ENCODE data around the gene CDH4.

The CDH4 gene

DNA sequence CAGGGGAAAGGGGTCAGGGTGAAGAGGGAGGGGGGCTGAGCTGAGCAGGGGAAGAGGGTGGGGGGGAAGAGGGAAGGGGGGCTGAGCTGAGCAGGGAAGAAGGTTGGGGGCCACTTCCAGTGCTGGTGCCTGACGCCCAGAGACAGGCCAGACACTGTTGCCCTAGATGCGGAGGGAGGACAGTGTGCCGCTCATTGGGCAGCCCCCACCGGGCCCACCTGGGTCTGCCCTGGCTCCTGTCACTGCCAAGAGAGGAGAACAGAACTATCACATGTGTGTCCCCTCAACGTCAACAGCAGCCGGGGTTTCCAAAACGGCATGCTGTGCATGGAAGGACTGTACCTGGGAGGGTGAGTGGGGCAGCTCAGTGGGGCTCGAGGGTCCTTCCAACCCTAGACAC, 342.1 kb downstream of the CDH4 start:
- DNase-seq: no peak

DNA sequence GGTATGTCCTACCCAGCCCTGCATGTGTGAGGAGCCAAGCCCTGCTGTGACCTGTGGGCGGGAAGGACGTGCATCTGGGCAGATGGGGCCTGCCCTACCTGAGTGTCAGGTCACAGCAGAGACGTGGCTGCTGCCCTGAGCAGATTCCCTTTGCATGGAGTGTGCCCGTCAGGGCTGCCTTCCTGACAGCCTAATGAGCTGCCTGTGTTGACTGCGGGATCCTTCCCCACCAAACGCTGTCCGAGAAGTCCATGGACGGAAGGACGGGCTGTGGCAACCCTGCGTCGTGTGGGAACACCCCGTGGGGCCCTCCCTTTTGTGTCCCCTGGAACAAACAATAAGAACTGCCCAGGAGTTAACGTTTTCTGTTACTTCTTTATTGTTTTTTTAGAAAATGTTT, 343.2 kb downstream of the CDH4 start:
- DNase-seq: no peak

DNA sequence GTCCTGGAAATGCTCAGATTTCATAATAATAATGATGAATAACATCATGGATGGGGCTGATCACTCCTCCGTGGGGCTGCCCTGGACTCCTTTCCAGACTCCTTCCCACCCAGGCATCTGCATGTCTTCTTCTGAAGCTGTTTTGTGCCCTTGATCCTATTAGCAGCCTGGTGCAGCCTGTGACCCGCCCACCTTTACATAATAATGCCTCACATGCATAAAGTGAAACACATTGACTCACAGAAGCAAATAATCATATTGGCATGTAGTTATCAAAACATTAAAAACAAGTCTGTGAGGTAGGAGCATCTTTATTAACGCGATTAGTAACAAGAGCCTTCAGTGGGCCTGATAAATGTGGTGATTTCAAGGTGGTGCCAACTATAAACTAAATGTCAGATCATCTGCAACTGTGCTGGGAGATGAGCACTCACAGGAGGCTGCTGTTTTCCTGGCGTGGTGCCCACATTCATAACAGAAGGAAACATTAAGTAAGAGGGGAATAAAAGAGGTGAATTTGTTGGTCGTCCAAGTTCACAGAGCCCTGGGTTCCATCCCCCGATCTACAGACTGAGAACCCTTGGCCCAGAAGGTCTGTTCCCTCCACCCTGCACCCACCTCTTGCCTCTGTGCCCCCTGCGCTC, 344.7 kb downstream of the CDH4 start:
- DNase-seq: no peak

DNA sequence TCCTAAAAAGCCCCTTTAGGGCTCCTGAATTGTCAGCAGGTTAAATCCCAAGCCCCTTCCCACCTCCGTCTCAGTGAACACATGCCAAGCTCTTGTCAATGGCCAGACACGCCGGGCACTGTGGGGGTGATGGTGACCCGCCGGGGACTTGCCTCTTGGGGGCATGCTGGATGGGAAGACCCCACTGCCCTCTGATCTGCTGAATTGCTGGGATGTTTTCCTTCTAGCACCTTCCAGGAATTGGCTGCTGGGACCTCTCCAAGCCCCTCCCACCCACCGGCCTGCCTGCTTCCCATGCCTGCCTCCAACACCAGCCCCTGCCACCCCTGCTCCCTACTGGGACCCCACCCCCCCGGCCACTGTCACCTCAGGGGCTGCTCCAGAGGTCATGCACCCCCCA, 345.9 kb downstream of the CDH4 start:
- DNase-seq: no peak

DNA sequence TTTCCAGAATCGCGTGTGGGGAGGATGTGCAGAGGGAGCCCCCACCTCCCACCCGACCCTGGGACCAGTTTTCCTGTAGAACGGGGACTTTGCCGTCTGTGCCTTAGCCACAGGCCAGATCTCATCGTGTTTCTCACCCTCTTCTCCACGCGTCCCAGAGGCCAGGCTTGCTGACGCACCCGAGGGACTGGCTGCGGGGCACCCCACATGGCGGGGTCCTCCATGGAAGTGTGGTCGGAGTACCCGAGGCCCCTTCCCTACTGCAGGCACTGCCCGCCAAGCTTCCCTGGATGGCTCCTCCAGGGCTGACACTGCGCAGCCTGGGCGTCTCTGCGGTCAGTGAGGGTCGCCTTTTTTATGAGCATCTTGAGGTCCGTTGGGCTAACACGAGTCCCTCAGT, 346.5 kb downstream of the CDH4 start:
- no peak for DNase-seq

DNA sequence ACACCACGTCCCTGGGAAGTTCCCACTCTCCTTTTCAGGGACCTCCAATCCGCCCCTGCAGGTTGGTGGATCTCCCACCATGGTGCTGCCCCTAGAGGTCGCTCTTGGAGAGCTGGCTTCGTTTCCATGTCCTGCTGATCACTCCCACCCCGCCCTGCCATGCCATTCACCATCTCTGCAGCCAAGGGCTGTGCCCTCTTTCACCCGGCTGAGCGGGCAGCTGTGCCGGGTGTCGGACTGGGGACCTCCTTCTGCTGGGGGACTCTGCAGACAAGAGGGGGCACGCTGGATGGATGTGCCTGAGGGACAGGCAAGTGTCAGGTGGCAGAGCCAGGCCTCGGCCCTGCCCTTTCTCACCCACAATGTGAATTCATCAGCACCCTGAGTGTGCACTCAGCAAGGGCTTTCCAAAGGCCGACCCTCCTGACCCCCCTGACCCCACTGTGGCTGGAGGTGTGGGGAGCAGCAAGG, 347.0 kb downstream of the CDH4 start:
- no peak for DNase-seq

DNA sequence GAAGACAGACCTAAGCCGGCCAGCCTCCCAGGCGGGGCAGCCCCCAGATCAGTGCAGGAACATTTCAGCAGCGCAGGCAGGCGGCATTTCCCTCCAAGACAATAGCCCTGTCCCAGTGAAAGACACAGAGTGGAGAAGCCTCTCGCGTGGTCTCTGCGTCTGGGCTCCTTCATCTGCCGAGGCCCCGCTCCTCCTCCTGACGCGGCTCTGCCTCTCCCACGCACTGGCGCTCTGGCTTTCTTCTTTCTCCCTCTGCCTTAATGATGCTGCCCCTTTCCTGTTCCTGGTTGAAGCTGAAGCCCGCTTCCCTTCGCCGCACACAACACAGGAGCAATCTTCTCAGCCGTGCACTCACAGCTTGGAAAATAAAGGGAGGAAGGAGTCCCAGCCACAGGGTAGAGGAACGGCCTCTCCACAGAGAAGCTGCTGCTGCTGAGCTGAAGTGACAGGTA, 347.5 kb downstream of the CDH4 start:
- DNase-seq: no peak

DNA sequence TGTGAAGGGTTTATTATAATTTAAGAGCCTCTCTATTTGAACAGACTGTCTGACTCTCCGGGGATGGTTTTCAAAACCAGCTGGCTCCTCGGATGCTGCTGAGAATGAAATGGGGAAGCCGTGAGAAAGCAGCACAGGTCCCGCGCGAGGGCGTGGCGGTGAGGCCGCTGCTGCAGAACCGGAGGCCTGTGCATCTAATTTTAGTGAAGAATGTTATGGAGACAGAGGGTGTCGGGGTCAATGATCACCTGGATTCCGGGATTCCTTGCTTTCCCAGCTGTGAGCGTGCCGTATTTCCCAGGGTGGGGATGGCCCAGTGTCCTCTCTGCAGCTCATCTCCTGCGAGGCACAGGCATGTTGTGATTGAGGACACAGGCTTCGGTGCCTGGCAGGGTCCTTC, 348.0 kb downstream of the CDH4 start:
- DNase-seq: no peak

DNA sequence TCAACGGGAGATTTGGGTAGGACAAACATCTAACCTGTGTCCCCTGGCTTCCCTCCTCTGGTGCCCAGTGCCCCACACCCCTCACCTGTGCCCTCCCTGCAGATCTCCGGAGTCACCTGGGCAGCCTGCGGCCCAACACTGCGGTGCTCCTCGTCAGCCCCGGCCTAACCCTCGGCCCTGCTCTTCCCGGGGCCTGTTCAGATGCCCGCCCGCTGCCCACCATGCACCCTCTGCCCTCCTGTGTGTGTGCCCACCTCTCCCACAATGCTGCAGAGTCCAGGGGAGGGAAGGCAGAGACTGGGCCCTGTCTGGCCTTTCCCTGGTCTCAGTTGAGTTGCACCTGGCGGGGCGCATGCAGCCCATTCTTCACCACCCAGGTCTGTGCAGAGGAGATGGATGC, 349.3 kb downstream of the CDH4 start:
- no peak for DNase-seq

DNA sequence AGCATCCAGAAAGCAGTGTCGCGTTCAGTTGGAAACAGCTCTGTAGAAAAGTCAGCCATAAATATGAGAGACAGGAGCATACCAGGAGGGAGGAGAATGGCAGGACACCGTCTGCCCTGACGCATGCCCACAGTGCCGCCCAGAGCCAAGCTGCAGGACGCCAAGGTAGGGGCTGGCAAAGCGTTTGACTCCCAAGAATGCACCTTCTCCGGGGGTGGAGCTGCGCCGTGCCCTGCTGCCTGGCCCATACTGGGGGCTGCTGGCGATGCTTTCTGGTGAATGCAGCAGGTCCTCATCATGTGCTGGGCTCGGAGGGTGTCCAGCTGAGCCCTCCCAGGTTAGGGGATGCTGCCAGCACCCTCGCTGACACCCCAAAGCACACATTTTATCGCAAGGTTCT, 349.8 kb downstream of the CDH4 start:
- DNase-seq: no peak

DNA sequence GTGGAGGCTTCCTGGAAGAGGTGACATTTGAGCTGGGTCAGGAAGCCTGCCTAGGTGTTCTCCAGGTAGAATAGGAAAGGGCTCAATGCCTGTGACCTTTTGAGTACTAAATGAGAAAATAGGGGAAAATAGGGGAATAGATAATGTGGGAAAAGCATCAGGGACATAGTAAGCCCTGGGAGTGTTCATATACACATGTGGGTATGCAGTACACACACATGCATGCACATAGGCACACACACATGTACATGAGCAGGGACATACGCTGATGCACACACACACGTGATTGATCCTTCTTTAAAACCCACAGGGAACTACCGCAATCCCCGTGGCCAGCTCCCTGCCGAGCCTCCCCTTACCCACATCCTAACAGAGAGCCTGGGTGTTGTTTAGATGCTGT, 351.7 kb downstream of the CDH4 start:
- DNase-seq: no peak

DNA sequence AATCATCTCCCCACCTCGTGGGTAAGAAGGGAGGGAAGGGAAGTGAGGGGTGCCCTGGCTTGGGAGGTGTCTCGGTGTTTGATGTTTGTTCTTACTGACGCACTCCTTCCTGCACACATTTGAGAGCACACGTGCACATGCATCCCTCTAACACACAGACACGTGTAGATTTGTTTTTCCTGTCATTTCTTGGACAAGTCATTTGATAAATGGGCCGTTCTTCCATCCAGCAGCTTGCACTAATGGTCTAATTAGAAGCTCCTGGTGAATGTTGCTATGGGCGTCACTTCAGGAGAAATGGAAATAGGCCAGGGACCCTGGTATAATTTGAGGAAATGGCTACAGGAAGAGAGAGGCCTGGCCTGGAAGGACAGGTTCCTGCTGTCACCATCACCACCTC, 352.5 kb downstream of the CDH4 start:
- no peak for DNase-seq

DNA sequence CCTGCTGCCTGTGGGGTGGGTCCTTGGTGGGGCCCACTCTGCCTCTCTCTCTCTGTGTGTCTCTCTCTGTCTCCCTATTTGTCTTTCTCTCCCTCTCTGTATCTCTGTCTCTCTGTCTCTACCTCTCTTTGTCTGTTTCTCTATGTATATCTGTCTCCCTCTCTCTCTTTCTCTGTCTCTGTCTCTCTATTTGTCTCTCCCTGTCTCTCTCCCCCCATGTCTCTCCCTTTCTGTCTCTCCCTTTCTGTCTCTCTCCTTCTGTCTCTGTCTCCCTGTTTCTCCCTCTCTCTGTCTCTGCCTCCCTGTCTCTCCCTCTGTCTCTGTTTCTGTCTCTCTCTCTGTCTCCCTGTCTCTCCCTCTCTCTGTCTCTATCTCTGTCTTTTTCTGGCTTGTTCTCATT, 353.2 kb downstream of the CDH4 start:
- no peak for DNase-seq

DNA sequence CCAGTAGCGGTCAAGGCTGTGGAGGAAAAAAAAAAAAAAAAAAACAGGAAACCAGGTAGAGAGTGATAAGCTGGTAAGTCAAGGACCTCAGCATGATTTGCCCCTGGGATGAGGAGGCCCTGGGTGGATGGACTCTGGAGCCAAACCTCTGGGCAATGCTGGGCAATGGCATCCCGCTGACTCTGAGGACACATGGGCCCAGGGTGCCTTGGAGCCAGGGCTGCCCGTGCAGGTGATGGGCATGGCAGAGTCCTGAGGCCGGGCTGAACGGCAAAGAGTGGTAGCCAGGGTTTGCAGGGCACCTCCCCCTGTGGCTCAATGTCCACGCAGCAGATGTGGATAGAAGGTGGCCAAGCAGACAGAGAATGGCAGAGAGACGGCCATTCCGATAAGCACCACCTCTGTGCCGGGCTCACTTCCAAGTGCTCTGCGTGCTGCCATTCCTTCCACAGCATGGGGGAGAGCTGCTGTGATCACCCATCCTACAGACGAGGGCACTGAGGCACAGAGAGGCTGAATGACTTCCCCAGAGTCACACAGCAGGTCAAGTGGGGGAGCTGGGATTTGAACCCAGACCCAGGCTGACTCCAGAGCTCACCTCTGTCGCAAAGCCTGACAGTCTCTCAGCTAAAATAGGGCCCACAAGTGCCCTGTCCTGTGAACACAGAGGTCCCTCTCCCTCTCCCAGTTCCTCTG, 353.9 kb downstream of the CDH4 start:
- no peak for DNase-seq

DNA sequence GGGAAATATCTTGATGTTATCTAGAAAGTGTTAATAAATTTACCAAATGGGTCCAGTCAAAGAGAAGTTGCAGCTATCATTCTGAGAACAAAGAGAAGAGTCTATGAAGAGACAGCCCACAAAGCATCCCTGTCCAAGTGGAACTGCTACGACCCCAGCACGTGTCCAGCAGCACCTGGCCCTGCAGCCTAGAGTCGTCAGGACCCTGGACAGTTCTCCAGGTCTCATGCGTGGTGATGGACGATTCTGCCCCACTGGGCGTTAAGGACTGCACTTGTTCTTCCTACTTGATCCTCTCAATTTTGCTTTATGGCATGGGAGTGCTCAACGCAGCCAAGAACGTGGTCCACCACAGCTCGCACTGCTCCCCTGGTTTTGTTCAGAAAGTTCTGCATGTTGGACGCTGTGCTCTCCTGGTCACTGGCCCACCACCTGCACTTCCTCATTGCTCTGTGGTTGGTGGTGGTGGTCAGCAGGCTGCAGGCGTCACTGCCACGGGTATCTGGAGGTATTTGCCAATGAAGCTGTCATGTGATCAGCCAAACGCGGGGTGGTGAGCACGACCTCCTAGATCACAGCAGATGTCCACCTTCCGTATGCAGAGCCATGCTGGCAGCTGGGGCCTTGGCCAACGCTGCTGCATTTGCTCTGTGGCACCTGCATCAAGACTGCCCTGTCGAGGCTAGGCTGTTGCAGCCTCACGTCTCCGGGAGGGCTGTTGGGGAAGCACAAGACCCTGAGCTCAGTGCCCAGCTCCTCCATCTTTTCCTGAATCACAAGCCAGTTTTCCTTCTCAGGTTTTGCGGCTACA, 356.4 kb downstream of the CDH4 start:
- no peak for DNase-seq

DNA sequence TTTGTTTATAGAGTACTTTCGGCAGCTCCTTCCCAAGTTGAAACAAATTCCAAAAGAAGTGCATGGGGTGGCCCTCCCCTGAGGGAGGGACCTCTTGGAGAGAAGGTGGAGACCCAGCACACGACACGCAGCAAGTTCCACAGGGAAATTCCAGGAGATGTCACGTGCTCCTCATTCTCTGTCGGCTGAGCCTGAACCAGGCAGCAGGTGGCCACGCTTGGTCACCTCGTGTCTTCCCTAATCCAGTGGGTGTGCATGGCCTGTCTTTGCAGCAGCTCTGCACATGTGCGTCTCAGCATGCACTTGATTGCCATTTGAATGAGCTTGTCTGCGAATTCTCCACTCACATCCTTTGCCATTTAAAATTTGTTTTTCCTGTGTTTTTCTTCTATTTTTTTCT, 357.4 kb downstream of the CDH4 start:
- DNase-seq: no peak

DNA sequence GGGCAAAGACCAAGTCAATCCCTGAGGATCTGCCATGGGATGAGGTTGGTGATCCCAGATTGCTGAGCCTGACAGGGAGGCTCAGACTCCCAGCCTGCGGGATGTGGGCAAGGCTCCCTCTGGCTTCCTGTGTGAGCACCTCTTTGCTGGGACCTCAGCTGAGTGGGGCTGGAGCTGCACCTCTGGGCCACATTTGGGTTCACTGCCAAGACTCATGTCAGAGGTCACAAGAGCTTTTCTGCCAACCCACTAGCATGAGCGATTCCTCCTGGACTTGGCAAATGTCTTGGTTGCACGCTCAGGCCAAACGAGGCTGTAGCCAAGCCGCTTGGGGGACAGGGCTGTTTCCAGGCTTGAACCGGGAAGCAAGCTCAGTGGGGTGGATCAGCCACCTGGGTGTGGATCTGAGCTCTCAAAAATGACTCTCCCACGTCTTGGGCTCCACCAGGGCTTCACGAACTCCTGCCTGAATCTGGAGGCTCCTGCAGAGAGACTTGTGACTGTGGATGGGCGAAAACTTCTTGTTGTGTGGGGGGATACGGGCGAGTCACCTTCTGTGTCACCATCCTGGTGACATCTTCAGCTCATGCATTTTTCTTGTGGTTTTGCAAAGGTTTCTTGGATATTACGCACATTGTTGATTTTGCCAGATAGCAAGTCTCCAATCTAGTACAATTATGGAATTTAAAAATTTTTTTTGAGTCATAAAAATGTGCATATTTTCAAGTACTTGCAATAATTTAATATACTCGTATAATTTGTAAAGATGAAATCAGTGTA, 359.5 kb downstream of the CDH4 start:
- DNase-seq: no peak

DNA sequence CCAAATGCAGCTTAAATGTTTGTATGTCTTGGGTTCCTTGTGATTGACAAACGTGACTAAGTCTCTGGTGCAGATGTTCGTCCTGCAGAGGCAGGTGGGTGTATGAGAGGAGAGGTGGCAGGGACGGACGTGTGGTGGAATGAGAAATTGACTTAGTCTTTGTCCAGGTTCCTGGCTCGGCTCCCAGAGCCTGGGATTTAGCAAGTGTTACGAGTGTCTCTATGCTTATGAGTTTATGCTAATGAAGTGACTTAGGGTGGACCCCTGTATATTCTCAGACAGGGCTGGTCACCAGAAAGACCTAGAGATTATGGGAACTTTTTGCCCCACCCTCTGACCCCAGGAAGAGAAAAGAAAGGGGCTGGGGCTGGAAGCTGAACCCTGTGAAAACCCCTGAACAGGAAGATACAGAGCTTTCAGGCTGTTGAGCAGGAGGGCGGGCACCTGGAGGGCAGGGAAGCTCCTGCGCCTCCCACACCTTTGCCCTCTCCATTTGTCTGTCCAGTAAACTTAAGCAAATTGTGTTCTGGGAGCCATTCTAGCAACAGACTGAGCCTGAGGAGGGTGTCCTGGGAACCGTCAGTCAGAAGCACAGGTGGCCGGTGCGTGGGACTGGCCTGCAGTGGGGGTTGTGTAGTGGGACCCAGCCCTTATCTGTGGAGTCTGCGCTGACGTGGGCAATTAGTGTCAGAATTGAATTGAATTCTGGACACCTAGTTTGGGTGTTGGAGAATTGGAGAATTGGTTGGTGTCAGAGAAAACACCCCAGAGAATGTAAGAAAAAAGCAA, 362.1 kb downstream of the CDH4 start:
- no peak for DNase-seq

DNA sequence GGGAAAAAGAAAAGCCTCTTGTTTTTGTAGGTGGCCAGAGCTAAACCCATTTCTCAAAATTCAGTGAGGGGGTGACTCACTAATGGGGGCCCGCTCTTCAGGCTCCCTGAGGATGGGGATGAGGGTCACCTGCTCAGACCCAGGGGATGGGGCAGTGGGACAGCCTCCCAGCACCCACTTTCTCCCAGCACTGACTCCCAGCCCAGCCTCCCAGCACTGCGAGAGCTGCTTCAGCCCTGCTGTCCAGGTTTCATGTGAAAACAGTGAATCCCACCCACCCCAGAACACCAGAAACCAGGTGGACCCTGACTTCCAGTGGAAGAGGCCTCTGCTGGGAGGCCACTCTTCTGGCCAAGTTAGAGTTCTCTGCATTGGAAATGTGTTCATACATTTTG, 362.6 kb downstream of the CDH4 start:
- no peak for DNase-seq

DNA sequence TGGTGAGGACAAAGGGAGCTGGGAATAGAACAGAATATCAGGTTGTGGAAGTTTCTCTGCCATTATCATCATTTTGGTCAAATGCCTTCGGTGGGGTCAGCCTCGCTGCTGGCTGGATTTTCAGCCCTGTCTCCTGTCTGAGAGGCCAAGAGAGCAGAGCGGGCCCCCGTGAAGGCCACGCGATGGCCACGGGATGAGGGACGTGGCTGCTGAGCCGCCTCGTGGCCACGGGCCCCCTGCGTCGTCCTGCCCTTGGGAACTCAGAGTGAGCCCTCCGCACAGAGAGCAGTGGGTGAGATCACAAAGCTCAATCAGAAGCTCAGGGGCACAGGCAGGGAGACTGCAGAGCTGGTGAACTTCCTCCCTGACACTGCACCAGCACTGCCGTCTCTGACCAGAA, 363.7 kb downstream of the CDH4 start:
- DNase-seq: no peak

DNA sequence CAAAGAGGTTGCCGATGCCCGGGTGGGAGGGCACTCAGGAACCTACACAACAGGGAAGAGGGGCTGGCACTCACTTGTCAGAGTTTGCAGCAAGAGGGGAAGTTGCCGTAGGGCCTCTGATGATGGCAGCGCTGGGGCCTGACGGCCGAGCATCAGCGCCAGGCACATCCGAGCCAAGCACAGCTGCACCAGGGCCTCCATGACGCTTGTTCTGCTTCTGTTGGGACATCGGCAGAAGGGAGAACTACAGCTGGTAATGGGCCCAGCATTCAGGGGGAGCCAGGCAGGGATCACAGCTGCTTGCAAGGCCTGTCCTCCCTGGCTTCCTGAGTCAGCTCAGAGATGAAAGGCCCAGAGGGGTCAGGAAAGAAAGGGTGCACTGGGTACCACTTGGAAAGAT, 367.7 kb downstream of the CDH4 start:
- no peak for DNase-seq

DNA sequence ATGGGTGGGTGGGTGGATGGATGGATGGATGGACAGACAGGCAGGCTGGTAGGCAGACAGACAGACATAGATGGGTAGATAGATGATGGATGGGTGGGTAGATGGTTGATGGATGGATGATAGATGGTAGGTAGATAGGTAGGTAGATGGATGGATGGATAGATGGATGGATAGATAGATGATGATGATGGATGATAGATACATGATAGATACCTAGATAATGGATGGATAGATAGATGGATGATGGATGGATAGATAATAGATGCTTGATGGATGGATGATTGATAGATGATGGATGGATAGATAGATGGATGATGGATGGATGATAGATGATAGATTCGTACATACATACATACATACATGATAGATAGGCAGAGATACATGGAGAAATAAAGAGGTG, 368.1 kb downstream of the CDH4 start:
- DNase-seq: no peak
